Colonic mucosa (tissue), 4 donors: ENCODE results near the gene MEGF6. TPM values are rescaled to one million over a fixed set of nuclear protein-coding genes. Genes with fewer than 3 reads are reported as not detected.

Source experiments
- DNase-seq: peaks from one replicate; pipeline ENCODE4 v3.0.0-alpha.2; 2020
- H3K27ac ChIP-seq: fragments of 200-600 bp; one replicate; pipeline ENCODE4 v1.8.0; 2021
- H3K27me3 ChIP-seq: fragments of 200-600 bp; one replicate; pipeline ENCODE4 v1.8.0; 2021
- H3K36me3 ChIP-seq: fragments of 200-600 bp; one replicate; pipeline ENCODE4 v1.8.0; 2021
- H3K4me1 ChIP-seq: fragments of 200-600 bp; one replicate; pipeline ENCODE4 v1.8.0; 2021; ENCODE audit warnings: mild to moderate bottlenecking
- H3K4me3 ChIP-seq: fragments of 200-600 bp; one replicate; pipeline ENCODE4 v1.8.0; 2021
- H3K9ac ChIP-seq, 2 donors: one replicate each; pipeline ENCODE4 v1.7.0; 2013; ENCODE audit warnings: control low read depth in 2 of 2, low read depth in 2 of 2, low read length in 2 of 2
- H3K9me3 ChIP-seq: fragments of 200-600 bp; one replicate; pipeline ENCODE4 v1.8.0; 2021
- intact Hi-C: fragments of 100-400 bp; cut with DNase I; formaldehyde crosslinking; loops from one replicate; pipeline ENCODE4 v1.14.1; 2022
- total RNA-seq, 2 donors: library from RNA; stranded (reverse); fragmentation: NEBNext Ultra II Directional in 1 of 2; extraction: Animal tissue kit (Norgen Biotek cat#: 25700) in 1 of 2; gene quantifications; one replicate each; pipeline ENCODE4 v1.2.1, GENCODE V29; 2021
- TF ChIP-seq, protein P1 (sequence below): fragments of 200-600 bp; IDR thresholded peaks from one replicate; pipeline ENCODE4 v1.8.0; 2022; ENCODE audit warnings: antibody characterized with exemption, mild to moderate bottlenecking
- donor health status: healthy.
- donor health status: DM: no; HTN: no; CAD: no.
- donor health status: DM: no; HTN: no; CAD: no.

MEGF6 gene
- total RNA-seq, 2 donors from 2014 or later, result 5.2 to 6.4 TPM

GRCh38 chr1:3478187-3478586 lies 133.1 kb downstream of the MEGF6 start:
- no peaks in the 10 kb centered on the region for H3K36me3 ChIP-seq

GRCh38 chr1:3477241-3477995 lies 133.9 kb downstream of the MEGF6 start:
- intact Hi-C loops, result no loop called here
- Histone ChIP-seq H3K36me3 (no peaks in the 10 kb centered on the region), H3K4me1 (no peaks in the 10 kb centered on the region), H3K27ac (no peak overlapping the region), H3K4me3 (no peak overlapping the region), H3K9me3 (no peaks in the 10 kb centered on the region), H3K27me3 (no peaks in the 10 kb centered on the region), H3K9ac (no peak overlapping the region)
- no peak for DNase-seq
- TF ChIP-seq, protein P1, sequence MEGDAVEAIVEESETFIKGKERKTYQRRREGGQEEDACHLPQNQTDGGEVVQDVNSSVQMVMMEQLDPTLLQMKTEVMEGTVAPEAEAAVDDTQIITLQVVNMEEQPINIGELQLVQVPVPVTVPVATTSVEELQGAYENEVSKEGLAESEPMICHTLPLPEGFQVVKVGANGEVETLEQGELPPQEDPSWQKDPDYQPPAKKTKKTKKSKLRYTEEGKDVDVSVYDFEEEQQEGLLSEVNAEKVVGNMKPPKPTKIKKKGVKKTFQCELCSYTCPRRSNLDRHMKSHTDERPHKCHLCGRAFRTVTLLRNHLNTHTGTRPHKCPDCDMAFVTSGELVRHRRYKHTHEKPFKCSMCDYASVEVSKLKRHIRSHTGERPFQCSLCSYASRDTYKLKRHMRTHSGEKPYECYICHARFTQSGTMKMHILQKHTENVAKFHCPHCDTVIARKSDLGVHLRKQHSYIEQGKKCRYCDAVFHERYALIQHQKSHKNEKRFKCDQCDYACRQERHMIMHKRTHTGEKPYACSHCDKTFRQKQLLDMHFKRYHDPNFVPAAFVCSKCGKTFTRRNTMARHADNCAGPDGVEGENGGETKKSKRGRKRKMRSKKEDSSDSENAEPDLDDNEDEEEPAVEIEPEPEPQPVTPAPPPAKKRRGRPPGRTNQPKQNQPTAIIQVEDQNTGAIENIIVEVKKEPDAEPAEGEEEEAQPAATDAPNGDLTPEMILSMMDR, result no peak

More at GRCh38 chr1:3478187-3478586, 133.1 kb downstream of the MEGF6 start:
- Histone ChIP-seq H3K9me3 (no peaks in the 10 kb centered on the region), H3K4me3 (no peak overlapping the region), H3K27ac (no peak overlapping the region), H3K9ac (no peak overlapping the region), H3K4me1 (no peaks in the 10 kb centered on the region), H3K27me3 (no peaks in the 10 kb centered on the region)
- no peak for DNase-seq
- intact Hi-C loops, result no loop called here
- TF ChIP-seq, protein P1, result no peak

- intact Hi-C loops, result no loop called here
- H3K36me3 ChIP-seq, result no peaks in the 10 kb centered on the region
Measured at GRCh38 chr1:3476666-3477065, 134.6 kb downstream of the MEGF6 start.

GRCh38 chr1:3475839-3476573 lies 135.3 kb downstream of the MEGF6 start:
- Histone ChIP-seq H3K9ac (no peak overlapping the region), H3K27me3 (no peaks in the 10 kb centered on the region), H3K9me3 (no peaks in the 10 kb centered on the region), H3K27ac (no peak overlapping the region), H3K4me1 (no peaks in the 10 kb centered on the region), H3K36me3 (no peaks in the 10 kb centered on the region), H3K4me3 (no peak overlapping the region)
- intact Hi-C loops, result no loop called here
- DNase-seq, result no peak
- TF ChIP-seq, protein P1, result no peak

More at GRCh38 chr1:3476666-3477065, 134.6 kb downstream of the MEGF6 start:
- H3K27ac ChIP-seq, result no peak overlapping the region
- no peaks in the 10 kb centered on the region for H3K9me3 ChIP-seq
- H3K4me1 ChIP-seq, result no peaks in the 10 kb centered on the region
- H3K27me3 ChIP-seq, result no peaks in the 10 kb centered on the region
- DNase-seq, result no peak
- H3K4me3 ChIP-seq, result no peak overlapping the region
- H3K9ac ChIP-seq, result no peak overlapping the region
- TF ChIP-seq, protein P1, result no peak

GRCh38 chr1:3474421-3474820 lies 136.9 kb downstream of the MEGF6 start:
- intact Hi-C loops, result no loop called here

More at GRCh38 chr1:3474421-3474820, 136.9 kb downstream of the MEGF6 start:
- TF ChIP-seq, protein P1, result no peak
- no peaks in the 10 kb centered on the region for H3K36me3 ChIP-seq
- H3K27ac ChIP-seq, result no peak overlapping the region
- no peaks in the 10 kb centered on the region for H3K27me3 ChIP-seq
- DNase-seq, result no peak
- no peak overlapping the region for H3K4me3 ChIP-seq
- no peaks in the 10 kb centered on the region for H3K4me1 ChIP-seq
- H3K9ac ChIP-seq, result no peak overlapping the region
- H3K9me3 ChIP-seq, result no peaks in the 10 kb centered on the region
